Measurements from ENCODE around the gene SPRYD3.

The SPRYD3 gene

DNA sequence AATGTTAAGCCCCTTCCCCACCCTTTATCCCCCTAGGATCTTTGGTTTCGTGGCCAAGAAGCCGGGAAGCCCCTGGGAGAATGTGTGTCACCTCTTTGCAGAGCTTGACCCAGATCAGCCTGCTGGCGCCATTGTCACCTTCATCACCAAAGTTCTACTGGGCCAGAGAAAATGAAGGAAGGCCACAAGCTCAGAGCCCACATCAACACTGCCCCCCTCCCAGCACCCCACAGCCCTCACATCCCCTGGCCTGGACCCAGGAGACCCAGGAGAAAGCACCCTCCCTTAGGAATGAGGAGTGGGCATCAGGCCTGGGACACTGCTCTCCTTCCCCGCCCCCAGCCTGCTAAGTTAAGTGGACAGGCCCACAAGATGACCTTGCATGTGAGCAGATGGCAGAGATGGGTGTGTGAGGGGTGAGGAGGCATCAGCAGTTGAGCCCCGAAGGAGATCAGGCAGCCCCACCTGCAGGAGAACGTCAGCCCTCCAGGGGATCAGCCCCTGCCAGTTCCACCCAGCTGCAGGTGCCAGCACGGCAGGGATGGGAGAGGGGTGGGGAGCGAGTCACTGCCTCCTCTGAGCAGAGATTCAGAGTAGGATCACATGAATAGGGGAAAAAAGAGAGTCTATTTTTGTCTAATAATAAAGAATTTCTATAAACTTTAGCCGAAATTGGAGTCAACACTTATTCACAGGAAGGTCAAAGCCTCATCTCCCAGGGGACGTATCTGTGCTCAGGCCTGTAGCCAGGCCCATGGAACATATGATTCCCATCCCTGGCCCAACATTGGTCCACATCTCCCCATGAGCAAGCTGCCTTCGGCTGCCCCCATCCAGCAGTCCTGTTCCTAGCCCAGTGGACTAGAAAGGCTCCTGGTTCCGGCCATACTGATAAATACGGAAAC is 15.2 kb downstream of the SPRYD3 start:
- FAIRE-seq (no peak), DNase-seq (ENCODE audit: insufficient read length, low spot score) (no peak)
- TF ChIP-seq POLR2AphosphoS5 (IDR thresholded peaks at IDR 0.05; ENCODE audit: low read depth, low read length) (no peak), POU2F2 (IDR thresholded peaks at IDR 0.05; ENCODE audit: low read depth, low read length) (no peak), POLR2A (IDR thresholded peaks at IDR 0.05; ENCODE audit: low read depth, low read length) (no peak), TAF1 (IDR thresholded peaks at IDR 0.05; ENCODE audit: low read depth, low read length) (no peak), SPI1 (IDR thresholded peaks at IDR 0.05; ENCODE audit: low read depth, low read length) (no peak), PAX5 (IDR thresholded peaks at IDR 0.05; ENCODE audit: insufficient read depth, low read length, severe bottlenecking) (no peak)

DNA sequence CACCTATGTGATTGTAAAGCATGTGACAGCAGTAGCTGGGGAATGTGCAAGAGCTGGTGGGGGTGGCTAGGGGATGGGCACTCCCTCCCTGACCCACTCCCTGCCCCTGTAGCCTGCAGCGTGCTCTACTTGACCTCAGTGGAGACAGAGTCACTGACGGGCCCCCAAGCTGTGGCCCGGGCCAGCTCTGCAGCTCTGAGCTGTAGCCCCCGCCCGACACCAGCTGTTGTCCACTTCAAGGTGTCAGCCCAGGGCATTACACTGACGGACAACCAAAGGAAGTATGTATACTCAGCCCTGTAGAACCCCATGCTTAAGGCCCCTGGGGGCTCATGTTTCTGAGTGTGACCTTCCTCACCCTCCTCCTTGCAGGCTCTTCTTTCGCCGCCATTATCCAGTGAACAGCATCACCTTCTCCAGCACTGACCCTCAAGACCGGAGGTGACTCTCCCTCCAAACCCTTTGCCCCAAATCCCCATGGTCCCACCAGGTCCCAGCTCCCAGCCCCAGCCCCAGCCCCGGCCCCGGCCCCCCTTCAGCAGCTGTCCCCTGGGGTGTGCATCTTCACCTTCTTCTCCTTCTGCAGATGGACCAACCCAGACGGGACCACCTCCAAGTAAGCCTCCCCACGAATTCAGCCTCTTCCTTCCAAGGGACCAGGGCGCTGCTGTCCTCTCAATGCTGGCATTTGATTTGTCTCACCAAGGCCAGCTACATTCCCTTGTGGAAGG is 16.0 kb downstream of the SPRYD3 start:
- FAIRE-seq (no peak), DNase-seq (ENCODE audit: insufficient read length, low spot score) (no peak)
- TF ChIP-seq TAF1 (IDR thresholded peaks at IDR 0.05; ENCODE audit: low read depth, low read length) (no peak), POU2F2 (IDR thresholded peaks at IDR 0.05; ENCODE audit: low read depth, low read length) (no peak), POLR2A (IDR thresholded peaks at IDR 0.05; ENCODE audit: low read depth, low read length) (no peak), POLR2AphosphoS5 (IDR thresholded peaks at IDR 0.05; ENCODE audit: low read depth, low read length) (no peak), PAX5 (IDR thresholded peaks at IDR 0.05; ENCODE audit: insufficient read depth, low read length, severe bottlenecking) (no peak), SPI1 (IDR thresholded peaks at IDR 0.05; ENCODE audit: low read depth, low read length) (no peak)

- TF ChIP-seq TAF1 (IDR thresholded peaks at IDR 0.05; ENCODE audit: low read depth, low read length): no peak
- no peak for TF ChIP-seq SPI1 (IDR thresholded peaks at IDR 0.05; ENCODE audit: low read depth, low read length)
- no peak for TF ChIP-seq POU2F2 (IDR thresholded peaks at IDR 0.05; ENCODE audit: low read depth, low read length)
- no peak for TF ChIP-seq PAX5 (IDR thresholded peaks at IDR 0.05; ENCODE audit: insufficient read depth, low read length, severe bottlenecking)
- TF ChIP-seq POLR2AphosphoS5 (IDR thresholded peaks at IDR 0.05; ENCODE audit: low read depth, low read length): no peak
- TF ChIP-seq POLR2A (IDR thresholded peaks at IDR 0.05; ENCODE audit: low read depth, low read length): no peak
- FAIRE-seq (no peak), DNase-seq (ENCODE audit: insufficient read length, low spot score) (no peak)
These were observed 16.9 kb downstream of the SPRYD3 start for GRCh38 chr12:53062011-53062961.

- DNase-seq (ENCODE audit: insufficient read length, low spot score): no peak
- no peak for TF ChIP-seq SPI1 (IDR thresholded peaks at IDR 0.05; ENCODE audit: low read depth, low read length)
- TF ChIP-seq PAX5 (IDR thresholded peaks at IDR 0.05; ENCODE audit: insufficient read depth, low read length, severe bottlenecking): no peak
- no peak for TF ChIP-seq POLR2A (IDR thresholded peaks at IDR 0.05; ENCODE audit: low read depth, low read length)
- no peak for FAIRE-seq
These were observed 17.7 kb downstream of the SPRYD3 start for GRCh38 chr12:53061404-53062010.

- no peak for DNase-seq (ENCODE audit: insufficient read length, low spot score)
- no peak for TF ChIP-seq POLR2AphosphoS5 (IDR thresholded peaks at IDR 0.05; ENCODE audit: low read depth, low read length)
- TF ChIP-seq TAF1 (IDR thresholded peaks at IDR 0.05; ENCODE audit: low read depth, low read length): no peak
- TF ChIP-seq PAX5 (IDR thresholded peaks at IDR 0.05; ENCODE audit: insufficient read depth, low read length, severe bottlenecking): no peak
- TF ChIP-seq POU2F2 (IDR thresholded peaks at IDR 0.05; ENCODE audit: low read depth, low read length): no peak
- no peak for TF ChIP-seq POLR2A (IDR thresholded peaks at IDR 0.05; ENCODE audit: low read depth, low read length)
- TF ChIP-seq SPI1 (IDR thresholded peaks at IDR 0.05; ENCODE audit: low read depth, low read length): no peak
- no peak for FAIRE-seq
These were observed 18.4 kb downstream of the SPRYD3 start for GRCh38 chr12:53060721-53061276.

DNA sequence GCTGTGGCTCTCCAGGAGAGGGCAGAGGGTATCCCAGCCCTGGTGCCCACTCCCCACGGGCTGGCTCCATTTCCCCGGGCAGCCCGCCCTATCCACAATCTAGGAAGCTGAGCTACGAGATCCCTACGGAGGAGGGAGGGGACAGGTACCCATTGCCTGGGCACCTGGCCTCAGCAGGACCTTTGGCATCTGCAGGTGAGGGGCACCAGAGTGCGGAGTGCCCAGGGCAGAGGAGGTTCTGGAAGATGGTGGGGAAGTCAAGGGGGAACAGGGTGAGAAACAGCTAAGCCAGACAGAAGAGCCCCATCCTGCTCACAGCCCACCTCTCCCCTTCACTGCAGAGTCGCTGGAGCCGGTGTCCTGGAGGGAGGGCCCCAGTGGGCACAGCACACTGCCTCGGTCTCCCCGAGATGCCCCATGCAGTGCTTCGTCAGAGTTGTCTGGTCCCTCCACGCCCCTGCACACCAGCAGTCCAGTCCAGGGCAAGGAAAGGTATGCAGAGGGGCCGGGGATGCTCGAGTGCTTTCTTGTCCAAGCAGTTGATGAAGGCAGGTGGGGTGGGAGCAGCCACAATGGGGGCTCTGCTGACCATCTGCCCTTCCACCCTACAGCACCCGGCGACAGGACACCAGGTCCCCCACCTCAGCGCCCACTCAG is 19.0 kb downstream of the SPRYD3 start:
- FAIRE-seq: no peak
- TF ChIP-seq PAX5 (IDR thresholded peaks at IDR 0.05; ENCODE audit: insufficient read depth, low read length, severe bottlenecking) (no peak), POU2F2 (IDR thresholded peaks at IDR 0.05; ENCODE audit: low read depth, low read length) (no peak), POLR2AphosphoS5 (IDR thresholded peaks at IDR 0.05; ENCODE audit: low read depth, low read length) (no peak), POLR2A (IDR thresholded peaks at IDR 0.05; ENCODE audit: low read depth, low read length) (no peak), SPI1 (IDR thresholded peaks at IDR 0.05; ENCODE audit: low read depth, low read length) (no peak), TAF1 (IDR thresholded peaks at IDR 0.05; ENCODE audit: low read depth, low read length) (no peak)
- DNase-seq (ENCODE audit: insufficient read length, low spot score): no peak

- TF ChIP-seq SPI1 (IDR thresholded peaks at IDR 0.05; ENCODE audit: low read depth, low read length): no peak
- no peak for TF ChIP-seq PAX5 (IDR thresholded peaks at IDR 0.05; ENCODE audit: insufficient read depth, low read length, severe bottlenecking)
- TF ChIP-seq POLR2A (IDR thresholded peaks at IDR 0.05; ENCODE audit: low read depth, low read length): no peak
- TF ChIP-seq POU2F2 (IDR thresholded peaks at IDR 0.05; ENCODE audit: low read depth, low read length): no peak
- no peak for TF ChIP-seq POLR2AphosphoS5 (IDR thresholded peaks at IDR 0.05; ENCODE audit: low read depth, low read length)
- TF ChIP-seq TAF1 (IDR thresholded peaks at IDR 0.05; ENCODE audit: low read depth, low read length): no peak
- no peak for FAIRE-seq
These were observed 19.6 kb downstream of the SPRYD3 start for GRCh38 chr12:53059434-53060063.

More at GRCh38 chr12:53059434-53060063, 19.6 kb downstream of the SPRYD3 start:
- DNase-seq (ENCODE audit: insufficient read length, low spot score): no peak
